Esophagus muscularis mucosa (tissue), 3 donors: ENCODE measurements around the gene FGF12.

Experiments
- CTCF ChIP-seq, 3 experiments: fragments of 200-600 bp in 2 of 3; fragments of 450-650 bp in 1 of 3; sonication (generic) in 2 of 3; IDR thresholded peaks; one replicate each; pipeline ENCODE4 v1.5.1; 2017 to 2019; ENCODE audit warnings: antibody characterized with exemption in 3 of 3, mild to moderate bottlenecking in 2 of 3, moderate library complexity in 1 of 3
- POLR2A ChIP-seq: fragments of 450-650 bp; IDR thresholded peaks from one replicate; pipeline ENCODE4 v1.6.1; 2017; ENCODE audit warnings: antibody characterized with exemption, moderate library complexity, mild to moderate bottlenecking, low read depth
- POLR2AphosphoS5 ChIP-seq, 2 donors: sonication (generic); formaldehyde crosslinking; IDR thresholded peaks; one replicate each; pipeline ENCODE4 v1.6.1; 2017; ENCODE audit warnings: antibody characterized with exemption in 2 of 2

- peak; percentile 93 to 99 (median 97) for TF ChIP-seq CTCF (IDR thresholded peaks at IDR 0.05)
- peak in 1 of 2 donors; percentile 28 for TF ChIP-seq POLR2AphosphoS5 (IDR thresholded peaks at IDR 0.05)
- TF ChIP-seq POLR2A: no peak
Observed at GRCh38 chr3:192444096-192444790, 283.1 kb downstream of the FGF12 start.
